ENCODE measurements around the gene FGFR2.

Gene FGFR2

GRCh38 chr10:121551210-121551885 lies 46.9 kb downstream of the FGFR2 start:
- no peak overlapping the region for H3K27ac ChIP-seq

GRCh38 chr10:121544301-121544869 lies 53.9 kb downstream of the FGFR2 start:
- TF ChIP-seq CTCF (conservative IDR thresholded peaks at IDR 0.05; ENCODE audit: low read depth, low read length) = no peak
- H2AFZ ChIP-seq (ENCODE audit: low read depth) = no peak overlapping the region
- H3K27ac ChIP-seq = no peak overlapping the region

More at GRCh38 chr10:121551210-121551885, 46.9 kb downstream of the FGFR2 start:
- H2AFZ ChIP-seq (ENCODE audit: low read depth) = no peak overlapping the region
- H4K20me1 ChIP-seq (ENCODE audit: insufficient read depth) = no peaks in the 10 kb centered on the region
- no peak overlapping the region for H3K4me2 ChIP-seq
- peaks cover 5% of the 10 kb centered on the region; the same call in 1 of the 2 replicates for H3K36me3 ChIP-seq (ENCODE audit: insufficient read depth)
- H3K4me1 ChIP-seq (ENCODE audit: low read depth, poor library complexity, severe bottlenecking) = peaks cover 34% of the 10 kb centered on the region
- peaks cover 42% of the 10 kb centered on the region for H3K79me2 ChIP-seq (ENCODE audit: insufficient read depth, low read depth)
- H3K27me3 ChIP-seq (ENCODE audit: insufficient read depth, low read depth) = no peaks in the 10 kb centered on the region
- no peak overlapping the region for H3K9ac ChIP-seq
- no peak overlapping the region for H3K4me3 ChIP-seq (IDR thresholded peaks at IDR 0.05; ENCODE audit: insufficient read depth, low read depth, low read length)
- no peak for TF ChIP-seq CTCF (conservative IDR thresholded peaks at IDR 0.05; ENCODE audit: low read depth, low read length)

GRCh38 chr10:121543545-121543944 lies 54.7 kb downstream of the FGFR2 start:
- no peaks in the 10 kb centered on the region for H3K36me3 ChIP-seq (ENCODE audit: insufficient read depth)
- no peak overlapping the region for H2AFZ ChIP-seq (ENCODE audit: low read depth)
- H3K27ac ChIP-seq = no peak overlapping the region
- H3K4me1 ChIP-seq (ENCODE audit: low read depth, poor library complexity, severe bottlenecking) = peaks cover 13% of the 10 kb centered on the region
- no peak overlapping the region for H3K9ac ChIP-seq
- no peak overlapping the region for H3K4me2 ChIP-seq
- H4K20me1 ChIP-seq (ENCODE audit: insufficient read depth) = no peaks in the 10 kb centered on the region
- no peaks in the 10 kb centered on the region for H3K27me3 ChIP-seq (ENCODE audit: insufficient read depth, low read depth)
- no peak overlapping the region for H3K4me3 ChIP-seq (IDR thresholded peaks at IDR 0.05; ENCODE audit: insufficient read depth, low read depth, low read length)
- TF ChIP-seq CTCF (conservative IDR thresholded peaks at IDR 0.05; ENCODE audit: low read depth, low read length) = no peak
- peaks cover 7% of the 10 kb centered on the region; the same call in 1 of the 2 replicates for H3K79me2 ChIP-seq (ENCODE audit: insufficient read depth, low read depth)

More at GRCh38 chr10:121544301-121544869, 53.9 kb downstream of the FGFR2 start:
- Histone ChIP-seq H3K9ac (no peak overlapping the region), H3K36me3 (ENCODE audit: insufficient read depth) (no peaks in the 10 kb centered on the region; the same call in 1 of the 2 replicates), H4K20me1 (ENCODE audit: insufficient read depth) (no peaks in the 10 kb centered on the region), H3K27me3 (ENCODE audit: insufficient read depth, low read depth) (no peaks in the 10 kb centered on the region), H3K4me2 (no peak overlapping the region), H3K79me2 (ENCODE audit: insufficient read depth, low read depth) (peaks cover 7% of the 10 kb centered on the region; the same call in 1 of the 2 replicates), H3K4me3 (IDR thresholded peaks at IDR 0.05; ENCODE audit: insufficient read depth, low read depth, low read length) (no peak overlapping the region), H3K4me1 (ENCODE audit: low read depth, poor library complexity, severe bottlenecking) (peaks cover 20% of the 10 kb centered on the region)

- H3K9ac ChIP-seq = no peak overlapping the region
- peaks cover 7% of the 10 kb centered on the region; the same call in 1 of the 2 replicates for H3K79me2 ChIP-seq (ENCODE audit: insufficient read depth, low read depth)
- H3K4me3 ChIP-seq (IDR thresholded peaks at IDR 0.05; ENCODE audit: insufficient read depth, low read depth, low read length) = no peak overlapping the region
- H3K27ac ChIP-seq = no peak overlapping the region
- TF ChIP-seq CTCF (conservative IDR thresholded peaks at IDR 0.05; ENCODE audit: low read depth, low read length) = no peak
- H3K4me2 ChIP-seq = no peak overlapping the region
- H3K36me3 ChIP-seq (ENCODE audit: insufficient read depth) = no peaks in the 10 kb centered on the region
- H3K4me1 ChIP-seq (ENCODE audit: low read depth, poor library complexity, severe bottlenecking) = peaks cover 11% of the 10 kb centered on the region
- H4K20me1 ChIP-seq (ENCODE audit: insufficient read depth) = no peaks in the 10 kb centered on the region
- no peak overlapping the region for H2AFZ ChIP-seq (ENCODE audit: low read depth)
- no peaks in the 10 kb centered on the region for H3K27me3 ChIP-seq (ENCODE audit: insufficient read depth, low read depth)
These were observed 56.7 kb downstream of the FGFR2 start for GRCh38 chr10:121541450-121542120.
